ENCODE measurements around the gene INTS6. TPM values are rescaled to one million over a fixed set of nuclear protein-coding genes. Genes with fewer than 3 reads are reported as not detected.

Gene INTS6
- 30.8 and 45.7 TPM in 2 replicates for total RNA-seq

DNA sequence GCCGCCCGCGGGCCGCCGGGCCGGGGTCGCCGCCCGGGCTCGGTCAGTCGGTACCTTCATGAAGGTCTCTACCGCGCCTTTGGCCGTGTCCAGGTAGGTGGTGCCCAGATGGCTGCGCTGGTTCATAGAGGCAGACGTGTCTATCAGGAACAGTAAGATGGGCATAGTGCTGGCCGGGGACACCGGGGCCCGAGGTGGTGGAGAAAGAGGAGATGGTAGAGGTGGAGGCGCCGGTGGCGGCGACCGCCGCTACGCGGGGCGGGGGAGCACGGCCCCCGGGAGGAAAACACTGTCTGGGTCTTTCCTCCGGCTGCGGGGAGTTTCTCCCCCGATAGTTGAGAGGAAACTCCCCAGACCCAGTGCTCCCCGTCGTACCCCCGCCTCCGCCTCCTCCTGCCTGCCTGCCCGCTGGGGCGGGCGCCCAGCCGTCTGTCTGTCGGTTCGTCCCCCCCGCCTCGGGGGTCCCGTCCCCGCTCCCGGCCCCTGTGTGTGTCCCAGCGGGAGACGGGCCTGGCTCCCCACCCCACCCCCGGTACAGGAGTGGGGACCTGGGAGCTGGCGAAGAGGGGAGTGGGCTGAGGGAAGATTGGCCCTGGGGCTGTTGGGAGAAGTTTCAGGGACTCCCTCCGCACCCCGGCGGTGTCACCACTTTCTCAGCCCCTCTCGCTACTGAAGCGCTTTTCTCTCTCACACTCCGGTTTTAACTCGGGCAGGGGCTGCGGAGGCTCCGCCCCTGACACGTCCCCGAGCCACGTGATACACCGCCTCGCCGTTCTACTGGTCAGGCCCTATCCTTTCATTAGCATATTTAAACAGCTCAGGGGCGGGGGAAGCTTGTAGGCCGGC, at the start of gene INTS6:
Gene INTS6, minus strand, starts transcription at position 676 of the 846 bp plus-strand sequence. Its CDS starts 511 bp downstream, at position 165.

GRCh38 chr13:51339354-51339753, 113.5 kb downstream of the INTS6 start, which contains the start of gene SERPINE3:
SERPINE3 (plus strand) TSS chr13:51339691; CDS start chr13:51341092, 1,401 bp downstream.

Other genes with a start within 250 kb of the INTS6 start
- gene FAM124A, start 230.6 kb downstream of the INTS6 start, total RNA-seq, result 2.8 and 5.3 TPM in 2 replicates
- gene SERPINE3, start 113.3 kb downstream of the INTS6 start, total RNA-seq, result not detected in 2 replicates
- gene WDFY2, start 131.4 kb upstream of the INTS6 start, total RNA-seq, result 4.0 and 7.3 TPM in 2 replicates

Measured in dermis lymphatic vessel endothelial cell (primary cell).